A549 (cell line): ENCODE results near the gene MAD1L1. TPM values are rescaled to one million over a fixed set of nuclear protein-coding genes. Genes with fewer than 3 reads are reported as not detected.

ENCODE experiments used
- ATAC-seq, 2 experiments: fragments of 200-7000 bp in 1 of 2; fragments of >200 bp in 1 of 2; cut with Nextera tagmentation in 1 of 2; cut with Tn5 transposase in 1 of 2; 3 replicates each; pipeline versions ENCODE4 v1.8.0 to v1.9.1; 2018 to 2020; ENCODE audit warnings: mild to moderate bottlenecking in 1 of 2, moderate library complexity in 1 of 2
- CTCF ChIA-PET: fragments of 300-600 bp; sonication (Branson Sonifier 250); formaldehyde crosslinking; extraction: SDS; loops from one replicate; lab custom pipeline; 2021; ENCODE audit warnings: antibody characterized with exemption, inconsistent platforms; lab: Yijun Ruan, JAX
- POLR2A ChIA-PET: fragments of 350-600 bp; formaldehyde crosslinking; extraction: SDS; loops from one replicate; lab custom pipeline; 2021; ENCODE audit warnings: antibody characterized with exemption, inconsistent platforms; lab: Yijun Ruan, JAX
- DNase-seq, 2 experiments: peaks; one replicate each; pipeline versions ENCODE4 v3.0.0 to v3.0.0-alpha.2; 2011 to 2016; ENCODE audit warnings: low read depth in 1 of 2, low spot score in 1 of 2
- FAIRE-seq: peaks from 2 replicates; lab custom pipeline; 2011; peaks lifted over from hg19 to GRCh38; lab: Jason Lieb, UNC
- H3K27ac ChIP-seq, 2 experiments: fragments of >200 bp; sonication (Bioruptor Twin); formaldehyde crosslinking; 3 replicates each; pipeline ENCODE4 v1.5.1; 2016 to 2017
- H3K4me1 ChIP-seq: fragments of >200 bp; sonication (Bioruptor Twin); formaldehyde crosslinking; 3 replicates; pipeline ENCODE4 v1.6.1; 2016
- H3K4me2 ChIP-seq: fragments of >200 bp; sonication (Bioruptor Twin); formaldehyde crosslinking; 3 replicates; pipeline ENCODE4 v1.6.1; 2016
- H3K4me3 ChIP-seq: fragments of >200 bp; sonication (Bioruptor Twin); formaldehyde crosslinking; 3 replicates; pipeline ENCODE4 v1.5.1; 2016
- H3K9me3 ChIP-seq: fragments of >200 bp; sonication (Bioruptor Twin); formaldehyde crosslinking; 3 replicates; pipeline ENCODE4 v1.6.1; 2016
- BHLHE40 ChIP-seq: IDR thresholded peaks from 2 replicates; pipeline ENCODE4 v1.6.1; 2012; ENCODE audit warnings: low read depth, low read length, inconsistent platforms
- CBX2 ChIP-seq: fragments of 200-600 bp; sonication (generic); IDR thresholded peaks from 2 replicates; pipeline ENCODE4 v1.6.1; 2016; ENCODE audit warnings: low read depth, mild to moderate bottlenecking, borderline replicate concordance
- CBX8 ChIP-seq: fragments of 200-600 bp; sonication (generic); IDR thresholded peaks from 2 replicates; pipeline ENCODE4 v1.6.1; 2016
- CHD2 ChIP-seq: fragments of 150-350 bp; IDR thresholded peaks from 2 replicates; pipeline ENCODE4 v1.6.1; 2014; ENCODE audit warnings: low read length; ENCODE audit not compliant: partially characterized antibody
- CHD4 ChIP-seq: fragments of 200-600 bp; sonication (generic); IDR thresholded peaks from 2 replicates; pipeline ENCODE4 v1.6.1; 2016; ENCODE audit warnings: antibody characterized with exemption, mild to moderate bottlenecking, borderline replicate concordance
- EP300 ChIP-seq, 2 experiments: fragments of >200 bp; sonication (Bioruptor Twin); formaldehyde crosslinking; IDR thresholded peaks; 2 replicates in 1 of 2; 3 replicates in 1 of 2; pipeline ENCODE4 v1.6.1; 2016 to 2017
- ESRRA ChIP-seq: fragments of 150-350 bp; IDR thresholded peaks from 2 replicates; pipeline ENCODE4 v1.6.1; 2014; ENCODE audit warnings: mild to moderate bottlenecking, low read length, borderline replicate concordance
- FOSL2 ChIP-seq, 2 experiments: fragments of 450-650 bp in 1 of 2; fragments of >200 bp in 1 of 2; sonication (Bioruptor Twin) in 1 of 2; formaldehyde crosslinking; IDR thresholded peaks; 2 replicates each; pipeline versions ENCODE4 v1.5.0 to v1.6.1; 2016 to 2020; ENCODE audit warnings: mild to moderate bottlenecking in 1 of 2, moderate library complexity in 1 of 2
- FOXS1 ChIP-seq: fragments of 250-450 bp; sonication (Bioruptor Pico); IDR thresholded peaks from 2 replicates; pipeline ENCODE4 v1.5.0; 2020; ENCODE audit warnings: mild to moderate bottlenecking, moderate library complexity
- HEYL ChIP-seq: fragments of 250-450 bp; sonication (Bioruptor Pico); IDR thresholded peaks from 2 replicates; pipeline ENCODE4 v1.8.0; 2021; ENCODE audit warnings: mild to moderate bottlenecking, moderate library complexity
- HOXA7 ChIP-seq: fragments of 250-450 bp; sonication (Bioruptor Pico); IDR thresholded peaks from 2 replicates; pipeline ENCODE4 v1.5.0; 2020; ENCODE audit warnings: mild to moderate bottlenecking, moderate library complexity
- KDM1A ChIP-seq: fragments of 200-600 bp; sonication (generic); IDR thresholded peaks from 2 replicates; pipeline ENCODE4 v1.6.1; 2016; ENCODE audit warnings: low read depth, mild to moderate bottlenecking
- KDM5A ChIP-seq: fragments of 200-600 bp; sonication (generic); IDR thresholded peaks from 2 replicates; pipeline ENCODE4 v1.6.1; 2016; ENCODE audit warnings: antibody characterized with exemption, mild to moderate bottlenecking
- MAZ ChIP-seq: fragments of 150-350 bp; IDR thresholded peaks from 2 replicates; pipeline ENCODE4 v1.6.1; 2014; ENCODE audit warnings: antibody characterized with exemption, low read depth, low read length, borderline replicate concordance
- PHF8 ChIP-seq: fragments of 200-600 bp; sonication (generic); IDR thresholded peaks from 2 replicates; pipeline ENCODE4 v1.6.1; 2016; ENCODE audit warnings: low read depth, mild to moderate bottlenecking, antibody characterized with exemption, moderate library complexity, borderline replicate concordance
- RARB ChIP-seq: fragments of 250-450 bp; sonication (Bioruptor Pico); IDR thresholded peaks from 2 replicates; pipeline ENCODE4 v1.8.0; 2021; ENCODE audit warnings: mild to moderate bottlenecking, moderate library complexity
- SMC3 ChIP-seq: fragments of >200 bp; sonication (Bioruptor Twin); formaldehyde crosslinking; IDR thresholded peaks from 3 replicates; pipeline ENCODE4 v1.6.1; 2018; ENCODE audit warnings: inconsistent platforms
- ZSCAN20 ChIP-seq: fragments of 250-450 bp; sonication (Bioruptor Pico); IDR thresholded peaks from 2 replicates; pipeline ENCODE4 v1.8.0; 2022; ENCODE audit warnings: mild to moderate bottlenecking, moderate library complexity
- WGBS: methylation state at CpG from one replicate; pipeline ENCODE4 v1.1.6; 2017; ENCODE audit errors: missing lambda C conversion rate; 5-methylcytosine and 5-hydroxymethylcytosine counted together
- polyA plus RNA-seq, 4 experiments: library from polyadenylated mRNA; depleted of rRNA in 3 of 4; stranded (reverse); fragments of >200 nt; fragmentation: RNase III in 1 of 4; extraction: RNeasy Plus Mini Kit Qiagen cat#74134 plus additional on column Dnase treatment in 1 of 4; gene quantifications; 2 replicates in 3 of 4; 3 replicates in 1 of 4; pipeline ENCODE4 v1.2.3, GENCODE V29; 2011 to 2017
- TF ChIP-seq, protein P1 (sequence below): fragments of >200 bp; sonication (Bioruptor Twin); formaldehyde crosslinking; IDR thresholded peaks from 2 replicates; pipeline ENCODE4 v1.6.1; 2016
- TF ChIP-seq, protein P2 (sequence below): fragments of 250-450 bp; sonication (Bioruptor Pico); IDR thresholded peaks from 2 replicates; pipeline ENCODE4 v1.5.0; 2021; ENCODE audit warnings: mild to moderate bottlenecking, moderate library complexity, borderline replicate concordance
- TF ChIP-seq, protein P3 (sequence below): fragments of 450-650 bp; IDR thresholded peaks from 2 replicates; pipeline ENCODE4 v1.6.1; 2014; ENCODE audit warnings: antibody characterized with exemption

Gene MAD1L1
- polyA plus RNA-seq, 2 of the 4 experiments (the other 2 are of a cell fraction), result 13.6 to 16.6 TPM

DNA sequence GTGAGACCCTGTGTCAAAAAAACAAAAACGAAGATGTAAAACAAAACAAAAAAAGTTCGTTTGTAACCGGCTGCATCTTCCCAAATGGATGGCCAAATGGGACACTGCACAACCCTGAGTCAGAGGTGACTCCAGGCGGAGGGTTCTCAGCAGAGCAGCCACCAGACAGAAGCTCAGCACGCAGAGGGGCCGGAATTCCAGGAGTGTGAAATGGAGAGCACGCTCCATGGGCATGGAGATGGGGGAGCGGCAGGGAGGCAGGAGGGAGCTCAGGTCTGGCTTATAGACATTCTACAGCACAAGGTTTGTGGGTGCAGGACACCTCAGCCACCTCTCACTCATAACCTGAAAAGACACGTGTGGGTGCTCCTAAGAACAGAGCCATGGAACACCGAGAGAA, 227.0 kb downstream of the MAD1L1 start:
- no peak for DNase-seq
- H3K27ac ChIP-seq, result no peak overlapping the region
- no peak for TF ChIP-seq CHD4
- no peak for TF ChIP-seq CHD2
- TF ChIP-seq, protein P1, sequence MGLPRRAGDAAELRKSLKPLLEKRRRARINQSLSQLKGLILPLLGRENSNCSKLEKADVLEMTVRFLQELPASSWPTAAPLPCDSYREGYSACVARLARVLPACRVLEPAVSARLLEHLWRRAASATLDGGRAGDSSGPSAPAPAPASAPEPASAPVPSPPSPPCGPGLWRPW, result no peak
- no peak for TF ChIP-seq KDM1A
- TF ChIP-seq, protein P2, sequence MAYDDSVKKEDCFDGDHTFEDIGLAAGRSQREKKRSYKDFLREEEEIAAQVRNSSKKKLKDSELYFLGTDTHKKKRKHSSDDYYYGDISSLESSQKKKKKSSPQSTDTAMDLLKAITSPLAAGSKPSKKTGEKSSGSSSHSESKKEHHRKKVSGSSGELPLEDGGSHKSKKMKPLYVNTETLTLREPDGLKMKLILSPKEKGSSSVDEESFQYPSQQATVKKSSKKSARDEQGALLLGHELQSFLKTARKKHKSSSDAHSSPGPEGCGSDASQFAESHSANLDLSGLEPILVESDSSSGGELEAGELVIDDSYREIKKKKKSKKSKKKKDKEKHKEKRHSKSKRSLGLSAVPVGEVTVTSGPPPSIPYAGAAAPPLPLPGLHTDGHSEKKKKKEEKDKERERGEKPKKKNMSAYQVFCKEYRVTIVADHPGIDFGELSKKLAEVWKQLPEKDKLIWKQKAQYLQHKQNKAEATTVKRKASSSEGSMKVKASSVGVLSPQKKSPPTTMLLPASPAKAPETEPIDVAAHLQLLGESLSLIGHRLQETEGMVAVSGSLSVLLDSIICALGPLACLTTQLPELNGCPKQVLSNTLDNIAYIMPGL (CRISPR knock-in tag), result no peak
- no peak for TF ChIP-seq ZSCAN20 (CRISPR knock-in tag)
- TF ChIP-seq RARB, result no peak
- no peak for TF ChIP-seq ESRRA
- TF ChIP-seq FOSL2 (IDR thresholded peaks at IDR 0.05), result no peak
- TF ChIP-seq FOSL2 (CRISPR knock-in tag; IDR thresholded peaks at IDR 0.05), result no peak
- no peak for TF ChIP-seq FOXS1 (CRISPR knock-in tag)
- TF ChIP-seq, all 56 proteins: peak for 0
- no peak for ATAC-seq
- Histone ChIP-seq H3K4me1 (no peaks in the 10 kb centered on the region), H3K4me2 (no peak overlapping the region), H3K4me3 (no peak overlapping the region), H3K9me3 (no peaks in the 10 kb centered on the region)
- no peak for FAIRE-seq
- CTCF ChIA-PET, result interaction anchor here (1.1 to 1.2 kb wide), 2 partner anchors 10 to 49 kb away, joined by 3 to 5 read pairs; no protein-coding TSS in a partner anchor
- POLR2A ChIA-PET, result no interaction called here
- 87% methylated on average over 10 of the region's 10 CpGs for WGBS

DNA sequence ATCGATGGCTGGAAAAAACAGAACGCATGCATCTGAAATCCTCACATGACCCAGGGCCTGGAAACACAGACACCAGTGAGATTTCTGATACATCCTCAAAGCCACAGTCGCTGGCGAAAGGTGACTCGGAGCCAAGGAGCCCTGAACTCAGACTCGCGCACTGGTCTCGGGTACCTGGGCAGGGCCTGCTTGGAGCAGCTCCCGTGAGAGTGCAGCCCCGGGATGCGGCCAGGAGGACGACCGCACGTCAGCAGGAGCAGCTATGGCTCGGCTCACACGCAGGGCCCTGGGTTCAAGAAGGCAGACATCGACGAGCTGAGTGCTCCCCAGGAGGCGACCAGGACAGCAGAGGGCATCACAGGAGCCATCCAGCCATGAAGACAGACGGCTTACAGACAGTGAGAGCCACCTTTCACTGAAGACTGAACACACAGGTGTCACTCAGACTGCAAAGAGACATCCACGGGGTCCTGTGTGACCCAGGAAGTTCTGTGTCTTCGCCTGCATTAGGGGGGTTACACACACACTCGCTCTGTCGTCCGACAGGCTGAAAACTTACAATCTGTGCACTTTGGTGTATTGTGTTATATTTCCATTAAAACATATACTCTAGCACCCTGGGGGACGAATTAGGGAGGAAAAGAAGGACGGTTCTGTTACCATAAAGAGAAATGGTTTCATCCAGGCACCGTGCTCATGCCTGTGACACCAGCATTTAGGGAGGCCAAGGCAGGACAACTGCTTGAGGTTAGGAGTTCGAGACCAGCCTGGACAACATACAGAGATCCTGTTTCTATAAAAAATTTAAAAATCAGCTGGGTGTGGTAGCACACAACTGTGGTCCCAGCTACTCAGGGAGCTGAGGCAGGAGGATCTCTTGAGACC, 227.7 kb downstream of the MAD1L1 start:
- no peaks in the 10 kb centered on the region for H3K9me3 ChIP-seq
- no peak overlapping the region for H3K27ac ChIP-seq
- no peak for FAIRE-seq
- DNase-seq, result no peak
- ATAC-seq, result no peak
- no peak overlapping the region for H3K4me2 ChIP-seq
- no peaks in the 10 kb centered on the region for H3K4me1 ChIP-seq
- TF ChIP-seq HOXA7 (CRISPR knock-in tag) (no peak), ESRRA (no peak), CBX8 (no peak), MAZ (no peak), HEYL (no peak), CBX2 (no peak), PHF8 (no peak), BHLHE40 (no peak), KDM5A (no peak), EP300 (IDR thresholded peaks at IDR 0.05) (no peak), SMC3 (no peak)
- TF ChIP-seq, protein P3, sequence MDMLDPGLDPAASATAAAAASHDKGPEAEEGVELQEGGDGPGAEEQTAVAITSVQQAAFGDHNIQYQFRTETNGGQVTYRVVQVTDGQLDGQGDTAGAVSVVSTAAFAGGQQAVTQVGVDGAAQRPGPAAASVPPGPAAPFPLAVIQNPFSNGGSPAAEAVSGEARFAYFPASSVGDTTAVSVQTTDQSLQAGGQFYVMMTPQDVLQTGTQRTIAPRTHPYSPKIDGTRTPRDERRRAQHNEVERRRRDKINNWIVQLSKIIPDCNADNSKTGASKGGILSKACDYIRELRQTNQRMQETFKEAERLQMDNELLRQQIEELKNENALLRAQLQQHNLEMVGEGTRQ, result no peak
- ChIA-PET CTCF (interaction anchor here (1.1 to 1.2 kb wide), 2 partner anchors 9 to 49 kb away, joined by 3 to 5 read pairs; no protein-coding TSS in a partner anchor), POLR2A (no interaction called here)
- no peak overlapping the region for H3K4me3 ChIP-seq
- 89% methylated on average over 24 of the region's 29 CpGs for WGBS
